H1 (cell line): ENCODE results near the gene CHST11. TPM values are rescaled to one million over a fixed set of nuclear protein-coding genes. Genes with fewer than 3 reads are reported as not detected.

Experiments
- CTCF ChIA-PET: fragments of 300-600 bp; sonication (Branson Sonifier 250); formaldehyde crosslinking; loops from one replicate; lab custom pipeline; 2021; ENCODE audit not compliant: partially characterized antibody; lab: Charles Lee
- POLR2A ChIA-PET: fragments of 300-600 bp; sonication (Branson Sonifier 250); formaldehyde crosslinking; loops from one replicate; lab custom pipeline; 2021; ENCODE audit warnings: inconsistent platforms; ENCODE audit not compliant: partially characterized antibody; lab: Charles Lee
- DNase-seq, 2 experiments: peaks; one replicate each; pipeline versions ENCODE4 v3.0.0 to v3.0.0-alpha.2; 2010 to 2022; ENCODE audit warnings: low spot score in 2 of 2, low read depth in 1 of 2, mixed read lengths in 1 of 2
- FAIRE-seq: peaks from 2 replicates; lab custom pipeline; 2011; peaks lifted over from hg19 to GRCh38; lab: Jason Lieb, UNC
- H2AFZ ChIP-seq: 2 replicates; pipeline ENCODE4 v1.8.1; 2012; ENCODE audit warnings: low read length, inconsistent platforms
- H2AK5ac ChIP-seq: 2 replicates; pipeline ENCODE4 v1.6.1; 2013; ENCODE audit warnings: low read depth, low read length
- H2BK120ac ChIP-seq: replicated peaks from 2 replicates; pipeline ENCODE3; 2013; ENCODE audit warnings: low read depth, low read length, inconsistent platforms
- H2BK12ac ChIP-seq: 2 replicates; pipeline ENCODE4 v1.6.1; 2013; ENCODE audit warnings: low read depth, low read length
- H2BK15ac ChIP-seq: 2 replicates; pipeline ENCODE4 v1.6.1; 2013; ENCODE audit warnings: low read length
- H2BK20ac ChIP-seq: 2 replicates; pipeline ENCODE4 v1.6.1; 2013; ENCODE audit warnings: low read length
- H2BK5ac ChIP-seq: 2 replicates; pipeline ENCODE4 v1.6.1; 2013; ENCODE audit warnings: low read depth, low read length
- H3K14ac ChIP-seq: 2 replicates; pipeline ENCODE4 v1.6.1; 2013; ENCODE audit warnings: inconsistent platforms; ENCODE audit not compliant: insufficient read length
- H3K18ac ChIP-seq: 2 replicates; pipeline ENCODE4 v1.6.1; 2013; ENCODE audit warnings: low read length; ENCODE audit errors: extremely low read depth
- H3K23ac ChIP-seq: 2 replicates; pipeline ENCODE4 v1.6.1; 2013; ENCODE audit warnings: inconsistent platforms; ENCODE audit not compliant: insufficient read length
- H3K23me2 ChIP-seq: 2 replicates; pipeline ENCODE4 v1.6.1; 2013; ENCODE audit warnings: low read depth, low read length
- H3K27ac ChIP-seq: 2 replicates; pipeline ENCODE4 v1.6.1; 2011; ENCODE audit warnings: low read depth, low read length, inconsistent platforms
- H3K27me3 ChIP-seq, 4 experiments: replicated peaks in 1 of 4; 1 replicate in 1 of 4; 2 replicates in 3 of 4; pipeline versions ENCODE4 v1.6.1 to v1.8.1; 2011 to 2013; ENCODE audit warnings: low read length in 3 of 4, mild to moderate bottlenecking in 3 of 4, inconsistent platforms in 2 of 4, mixed read lengths in 2 of 4, moderate library complexity in 1 of 4; ENCODE audit not compliant: control insufficient read depth in 3 of 4, insufficient read depth in 3 of 4; ENCODE audit errors: extremely low read depth in 1 of 4
- H3K36me3 ChIP-seq, 4 experiments: 2 replicates each; pipeline versions ENCODE4 v1.6.1 to v1.8.1; 2011 to 2013; ENCODE audit warnings: mild to moderate bottlenecking in 4 of 4, low read length in 3 of 4, moderate library complexity in 2 of 4, control low read depth in 1 of 4, inconsistent platforms in 1 of 4; ENCODE audit not compliant: insufficient read depth in 4 of 4, control insufficient read depth in 2 of 4
- H3K4ac ChIP-seq: replicated peaks from 2 replicates; pipeline ENCODE3; 2013; ENCODE audit warnings: low read length, low read depth, mixed read lengths, inconsistent platforms; ENCODE audit not compliant: insufficient read length
- H3K4me1 ChIP-seq, 4 experiments: replicated peaks in 1 of 4; 1 replicate in 1 of 4; 2 replicates in 3 of 4; pipeline versions ENCODE4 v1.6.1 to v1.8.1; 2011 to 2013; ENCODE audit warnings: low read length in 3 of 4, inconsistent platforms in 2 of 4, mixed read lengths in 1 of 4; ENCODE audit not compliant: insufficient read depth in 4 of 4, control insufficient read depth in 3 of 4
- H3K4me2 ChIP-seq, 2 experiments: 2 replicates each; pipeline versions ENCODE4 v1.6.1 to v1.8.1; 2011 to 2013; ENCODE audit warnings: low read depth in 2 of 2, low read length in 2 of 2, control low read depth in 1 of 2, inconsistent platforms in 1 of 2, mild to moderate bottlenecking in 1 of 2; ENCODE audit not compliant: insufficient read depth in 1 of 2
- H3K4me3 ChIP-seq, 4 experiments: fragments of 200-600, 300-600 bp in 1 of 4; sonication (generic), shearing (Covaris generic), sonication (Bioruptor Twin) in 1 of 4; 2 replicates each; pipeline versions ENCODE4 v1.5.1 to v1.8.1; 2011 to 2016; ENCODE audit warnings: low read length in 4 of 4, low read depth in 3 of 4, control low read depth in 2 of 4, inconsistent platforms in 2 of 4, mild to moderate bottlenecking in 2 of 4, mixed read lengths in 1 of 4, moderate library complexity in 1 of 4; ENCODE audit not compliant: insufficient read depth in 2 of 4; ENCODE audit errors: extremely low read depth in 1 of 4
- H3K56ac ChIP-seq: replicated peaks from 2 replicates; pipeline ENCODE3; 2013; ENCODE audit warnings: low read depth, mild to moderate bottlenecking, mixed read lengths, low read length, inconsistent platforms; ENCODE audit not compliant: insufficient read length
- H3K79me1 ChIP-seq: 2 replicates; pipeline ENCODE4 v1.6.1; 2013; ENCODE audit warnings: low read depth, low read length, control low read depth
- H3K79me2 ChIP-seq, 2 experiments: 2 replicates each; pipeline versions ENCODE4 v1.6.1 to v1.8.1; 2012 to 2013; ENCODE audit warnings: low read length in 2 of 2, mild to moderate bottlenecking in 2 of 2, inconsistent platforms in 1 of 2; ENCODE audit not compliant: insufficient read depth in 2 of 2, control insufficient read depth in 1 of 2
- H3K9ac ChIP-seq, 4 experiments: replicated peaks in 1 of 4; 1 replicate in 1 of 4; 2 replicates in 3 of 4; pipeline versions ENCODE4 v1.6.1 to v1.8.1; 2011 to 2013; ENCODE audit warnings: low read depth in 3 of 4, low read length in 3 of 4, control low read depth in 2 of 4, mild to moderate bottlenecking in 2 of 4, moderate library complexity in 2 of 4, inconsistent platforms in 1 of 4; ENCODE audit errors: extremely low read depth in 1 of 4
- H3K9me3 ChIP-seq, 2 experiments: 2 replicates each; pipeline versions ENCODE4 v1.6.1 to v1.8.1; 2012 to 2013; ENCODE audit warnings: mild to moderate bottlenecking in 2 of 2, moderate library complexity in 2 of 2, control low read depth in 1 of 2, inconsistent platforms in 1 of 2, low read depth in 1 of 2, low read length in 1 of 2, mixed read lengths in 1 of 2; ENCODE audit not compliant: insufficient read depth in 2 of 2
- H4K20me1 ChIP-seq, 2 experiments: replicated peaks in 1 of 2; 2 replicates each; pipeline versions ENCODE3 to v1.8.1; 2011 to 2013; ENCODE audit warnings: inconsistent platforms in 2 of 2, low read length in 2 of 2, mild to moderate bottlenecking in 1 of 2; ENCODE audit not compliant: insufficient read depth in 2 of 2, control insufficient read depth in 1 of 2
- H4K5ac ChIP-seq: 2 replicates; pipeline ENCODE4 v1.6.1; 2013; ENCODE audit warnings: low read length, low read depth, mixed read lengths, inconsistent platforms; ENCODE audit not compliant: insufficient read length
- H4K8ac ChIP-seq: 2 replicates; pipeline ENCODE4 v1.8.0; 2013; ENCODE audit warnings: mild to moderate bottlenecking, moderate library complexity, low read length, inconsistent platforms; ENCODE audit not compliant: insufficient read depth; ENCODE audit errors: extremely low read depth
- H4K91ac ChIP-seq: replicated peaks from 2 replicates; pipeline ENCODE3; 2013; ENCODE audit warnings: low read length, mixed read lengths, inconsistent platforms; ENCODE audit not compliant: insufficient read length
- ATF2 ChIP-seq: IDR thresholded peaks from 2 replicates; pipeline ENCODE4 v1.6.1; 2012; ENCODE audit warnings: low read length, inconsistent platforms
- BACH1 ChIP-seq: IDR thresholded peaks from 2 replicates; pipeline ENCODE4 v1.6.1; 2012; ENCODE audit warnings: low read length, improper control_type of control experiment
- CEBPB ChIP-seq: IDR thresholded peaks from 2 replicates; pipeline ENCODE4 v1.6.1; 2012; ENCODE audit warnings: low read depth, low read length
- RAD21 ChIP-seq, 2 experiments: IDR thresholded peaks in 1 of 2; conservative IDR thresholded peaks in 1 of 2; 2 replicates each; pipeline ENCODE4 v1.6.1; 2011; ENCODE audit warnings: low read depth in 2 of 2, low read length in 2 of 2, improper control_type of control experiment in 1 of 2, inconsistent platforms in 1 of 2, mild to moderate bottlenecking in 1 of 2, moderate library complexity in 1 of 2
- RFX5 ChIP-seq: IDR thresholded peaks from 2 replicates; pipeline ENCODE4 v1.6.1; 2011; ENCODE audit warnings: low read depth, low read length, improper control_type of control experiment, borderline replicate concordance
- RNF2 ChIP-seq: fragments of 200-900, 300-1000 bp; sonication (generic); IDR thresholded peaks from 2 replicates; pipeline ENCODE4 v1.7.1; 2016; ENCODE audit warnings: borderline replicate concordance, low read depth, mild to moderate bottlenecking, antibody characterized with exemption, low read length; ENCODE audit not compliant: poor library complexity, severe bottlenecking; ENCODE audit errors: missing control alignments
- SIX5 ChIP-seq: IDR thresholded peaks from 2 replicates; pipeline ENCODE4 v1.6.1; 2011; ENCODE audit warnings: mild to moderate bottlenecking, low read depth, low read length
- SRF ChIP-seq: IDR thresholded peaks from 2 replicates; pipeline ENCODE4 v1.6.1; 2011; ENCODE audit warnings: mild to moderate bottlenecking, low read depth, low read length, moderate library complexity
- TAF1 ChIP-seq: IDR thresholded peaks from 2 replicates; pipeline ENCODE4 v1.6.1; 2011; ENCODE audit warnings: mild to moderate bottlenecking, low read depth, low read length
- TAF7 ChIP-seq: optimal IDR thresholded peaks from 2 replicates; pipeline ENCODE3; 2011; ENCODE audit warnings: low read depth, mild to moderate bottlenecking, inconsistent platforms, low read length, moderate library complexity, borderline replicate concordance
- ZNF274 ChIP-seq: IDR thresholded peaks from 2 replicates; pipeline ENCODE4 v1.7.0; 2012; ENCODE audit warnings: low read length, borderline replicate concordance; ENCODE audit errors: extremely low read depth
- WGBS, 2 experiments: shearing (Covaris generic) in 1 of 2; methylation state at CpG; one replicate each; pipeline versions ENCODE4 v1.1.6 to v1.1.7; 2013 to 2015; ENCODE audit warnings: low lambda C conversion rate in 2 of 2, mixed read lengths in 2 of 2, inconsistent platforms in 1 of 2, low coverage in 1 of 2, missing lambda C conversion rate in 1 of 2; ENCODE audit not compliant: insufficient replicate concordance in 2 of 2, insufficient coverage in 1 of 2, insufficient read length in 1 of 2; ENCODE audit errors: extremely low coverage in 1 of 2, missing lambda C conversion rate in 1 of 2; 5-methylcytosine and 5-hydroxymethylcytosine counted together
- polyA plus RNA-seq, 7 experiments: library from polyadenylated mRNA; depleted of rRNA in 3 of 7; stranded (reverse) in 5 of 7; unstranded in 2 of 7; fragments of >200 nt in 5 of 7; fragments of 200-250 nt in 2 of 7; gene quantifications; 1 replicate in 5 of 7; 2 replicates in 1 of 7; 4 replicates in 1 of 7; pipeline versions ENCODE4 v1.2.1 to v1.2.3, GENCODE V29; 2011 to 2013; ENCODE audit warnings: missing spikeins in 2 of 7, mixed read lengths in 2 of 7
- total RNA-seq: library from RNA; stranded (reverse); fragmentation: NEBNext Ultra II Directional; extraction: Animal tissue kit (Norgen Biotek cat#: 25700); gene quantifications from 2 replicates; pipeline ENCODE4 v1.2.1, GENCODE V29; 2021

CHST11 gene
- total and polyA plus RNA-seq, 2 of the 8 experiments (the other 6 are each of a cell fraction or from before 2014, with no cell fraction given), result 14.4 to 20.8 TPM

DNA sequence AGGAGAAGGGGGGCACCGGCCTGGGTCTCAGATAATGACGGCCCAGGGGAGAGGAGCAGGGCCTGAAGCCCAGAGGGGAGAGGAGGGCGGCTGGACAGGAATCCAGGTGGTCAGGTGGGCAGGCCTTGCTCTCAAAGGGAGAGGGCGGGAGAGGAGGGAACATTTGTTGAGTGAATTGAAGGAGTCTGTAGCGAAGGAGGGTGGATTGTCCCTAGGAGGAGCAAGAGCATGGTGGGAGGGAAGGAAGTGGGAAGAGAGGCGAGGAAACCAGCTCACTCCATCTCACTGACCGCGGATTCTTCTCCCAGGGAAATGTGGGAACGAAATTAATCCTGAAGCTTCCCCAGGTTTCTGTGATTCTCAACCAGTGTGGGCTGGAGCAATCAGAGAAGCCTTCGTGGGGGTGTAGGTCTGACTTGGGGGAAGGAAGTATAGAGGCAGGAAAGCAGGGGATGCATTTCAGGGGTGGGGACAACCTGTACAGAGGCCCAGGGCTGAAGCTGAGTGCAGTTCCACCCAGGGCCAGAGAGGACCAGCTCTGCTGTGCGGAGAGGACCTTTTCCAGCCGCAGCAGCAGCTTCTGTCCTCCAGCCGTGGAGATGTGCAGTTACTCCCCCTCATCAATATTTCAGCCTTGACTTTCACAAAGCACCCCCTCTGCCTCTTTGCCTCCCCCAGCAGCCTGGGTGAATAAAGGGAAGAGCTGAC lies 100.9 kb downstream of the CHST11 start:
- FAIRE-seq, result no peak
- Histone ChIP-seq H3K23ac (no peak overlapping the region), H3K79me1 (no peaks in the 10 kb centered on the region), H2BK12ac (no peak overlapping the region), H4K91ac (no peak overlapping the region), H3K36me3 (no peaks in the 10 kb centered on the region), H2BK120ac (no peak overlapping the region), H2BK20ac (no peak overlapping the region), H3K27me3 (no peaks in the 10 kb centered on the region), H3K9ac (no peak overlapping the region), H3K4me2 (no peak overlapping the region), H3K9me3 (peaks cover 0 to 9% of the 10 kb centered on the region in 2 experiments; a peak in 1 of 4 replicates), H3K23me2 (no peaks in the 10 kb centered on the region), H2BK15ac (no peak overlapping the region), H4K8ac (no peak overlapping the region; the same call in 1 of the 2 replicates), H2AK5ac (no peak overlapping the region), H4K20me1 (no peaks in the 10 kb centered on the region), H3K4me1 (no peaks in the 10 kb centered on the region), H4K5ac (no peak overlapping the region), H3K4me3 (no peak overlapping the region), H3K18ac (no peak overlapping the region), H2AFZ (no peak overlapping the region), H2BK5ac (peak overlapping the region; percentile 55), H3K14ac (no peak overlapping the region), H3K4ac (no peak overlapping the region), H3K56ac (no peak overlapping the region), H3K79me2 (no peaks in the 10 kb centered on the region), H3K27ac (no peak overlapping the region)
- ChIA-PET POLR2A (no interaction called here), CTCF (interaction anchor here (0.6 to 1.6 kb wide), 6 partner anchors 8 to 199 kb away, joined by 3 to 7 read pairs (median 3); no protein-coding TSS in a partner anchor)
- no peak for DNase-seq
- 93% methylated on average over 8 of the region's 13 CpGs; no CpG with 5 or more reads in 1 of the 2 experiments for WGBS, 2 experiments
- TF ChIP-seq RFX5, result no peak
- TF ChIP-seq BACH1, result no peak
- TF ChIP-seq SRF, result no peak
- TF ChIP-seq CEBPB, result no peak
- TF ChIP-seq ATF2, result no peak
- no peak for TF ChIP-seq RNF2
- TF ChIP-seq RAD21 (IDR thresholded peaks at IDR 0.05 in 1 of 2, conservative IDR thresholded peaks at IDR 0.05 in 1 of 2; ENCODE audit: low read depth in 2 of 2, low read length in 2 of 2), result no peak
- TF ChIP-seq TAF1, result no peak
- no peak for TF ChIP-seq SIX5
- TF ChIP-seq TAF7, result no peak
- no peak for TF ChIP-seq ZNF274
